ENCODE measurements around the gene BMP8A.
"Not testable (repeated sequence)": the region's sequence is repeated elsewhere in the genome, so short reads cannot be mapped to it uniquely, and the experiment has no call there.

Gene BMP8A

GRCh38 chr1:39525366-39526165 lies 34.1 kb downstream of the BMP8A start:
- Histone ChIP-seq H3K4me1 (ENCODE audit: control insufficient read depth in 2 of 2, insufficient read depth in 2 of 2, low read length in 2 of 2) (peaks cover 11 to 12% of the 10 kb centered on the region in 2 donors), H3K4me3 (ENCODE audit: low read length in 2 of 2) (no peak overlapping the region), H3K27ac (ENCODE audit: low read depth in 2 of 2, low read length in 2 of 2) (peak overlapping the region in 1 of 2 donors; percentile 52), H3K36me3 (ENCODE audit: control insufficient read depth in 2 of 2, insufficient read depth in 2 of 2, low read length in 2 of 2) (peaks cover 0 to 12% of the 10 kb centered on the region in 2 donors), H3K9me3 (ENCODE audit: control insufficient read depth in 2 of 2, low read length in 2 of 2) (no peaks in the 10 kb centered on the region), H3K27me3 (ENCODE audit: control insufficient read depth in 2 of 2, insufficient read depth in 2 of 2, low read length in 2 of 2) (no peaks in the 10 kb centered on the region), H3K9ac (ENCODE audit: low read depth in 1 of 2, low read length in 2 of 2) (no peak overlapping the region)

- Histone ChIP-seq H3K27me3 (ENCODE audit: control insufficient read depth in 2 of 2, insufficient read depth in 2 of 2, low read length in 2 of 2) (no peaks in the 10 kb centered on the region), H3K4me1 (ENCODE audit: control insufficient read depth in 2 of 2, insufficient read depth in 2 of 2, low read length in 2 of 2) (peaks cover 11 to 12% of the 10 kb centered on the region in 2 donors), H3K4me3 (ENCODE audit: low read length in 2 of 2) (peak overlapping the region; percentile 20 to 38), H3K9me3 (ENCODE audit: control insufficient read depth in 2 of 2, low read length in 2 of 2) (no peaks in the 10 kb centered on the region), H3K27ac (ENCODE audit: low read depth in 2 of 2, low read length in 2 of 2) (peak overlapping the region; percentile 78 to 92), H3K36me3 (ENCODE audit: control insufficient read depth in 2 of 2, insufficient read depth in 2 of 2, low read length in 2 of 2) (peaks cover 0 to 12% of the 10 kb centered on the region in 2 donors), H3K9ac (ENCODE audit: low read depth in 1 of 2, low read length in 2 of 2) (peak overlapping the region in 1 of 2 donors; percentile 77)
Measured at GRCh38 chr1:39526466-39527189, 35.2 kb downstream of the BMP8A start.

GRCh38 chr1:39527190-39527579 lies 35.7 kb downstream of the BMP8A start:
- not testable (repeated sequence) for H3K9me3 ChIP-seq (ENCODE audit: control insufficient read depth in 2 of 2, low read length in 2 of 2); H3K27me3 ChIP-seq (ENCODE audit: control insufficient read depth in 2 of 2, insufficient read depth in 2 of 2, low read length in 2 of 2)
- Histone ChIP-seq H3K9ac (ENCODE audit: low read depth in 1 of 2, low read length in 2 of 2) (peak overlapping the region in 1 of 2 donors; percentile 77), H3K36me3 (ENCODE audit: control insufficient read depth in 2 of 2, insufficient read depth in 2 of 2, low read length in 2 of 2) (peaks cover 0 to 12% of the 10 kb centered on the region in 2 donors), H3K4me1 (ENCODE audit: control insufficient read depth in 2 of 2, insufficient read depth in 2 of 2, low read length in 2 of 2) (peaks cover 11 to 12% of the 10 kb centered on the region in 2 donors), H3K27ac (ENCODE audit: low read depth in 2 of 2, low read length in 2 of 2) (peak overlapping the region; percentile 78 to 92), H3K4me3 (ENCODE audit: low read length in 2 of 2) (peak overlapping the region; percentile 20 to 38)

- Histone ChIP-seq H3K27ac (ENCODE audit: low read depth in 2 of 2, low read length in 2 of 2) (peak overlapping the region in 1 of 2 donors; percentile 67), H3K9me3 (ENCODE audit: control insufficient read depth in 2 of 2, low read length in 2 of 2) (no peaks in the 10 kb centered on the region), H3K27me3 (ENCODE audit: control insufficient read depth in 2 of 2, insufficient read depth in 2 of 2, low read length in 2 of 2) (no peaks in the 10 kb centered on the region), H3K9ac (ENCODE audit: low read depth in 1 of 2, low read length in 2 of 2) (no peak overlapping the region), H3K4me1 (ENCODE audit: control insufficient read depth in 2 of 2, insufficient read depth in 2 of 2, low read length in 2 of 2) (peaks cover 11 to 12% of the 10 kb centered on the region in 2 donors), H3K36me3 (ENCODE audit: control insufficient read depth in 2 of 2, insufficient read depth in 2 of 2, low read length in 2 of 2) (peaks cover 0 to 12% of the 10 kb centered on the region in 2 donors), H3K4me3 (ENCODE audit: low read length in 2 of 2) (no peak overlapping the region)
Measured at GRCh38 chr1:39528082-39528481, 36.6 kb downstream of the BMP8A start.

GRCh38 chr1:39529901-39530535 lies 38.6 kb downstream of the BMP8A start:
- Histone ChIP-seq H3K36me3 (ENCODE audit: control insufficient read depth in 2 of 2, insufficient read depth in 2 of 2, low read length in 2 of 2) (peaks cover 0 to 12% of the 10 kb centered on the region in 2 donors), H3K4me3 (ENCODE audit: low read length in 2 of 2) (no peak overlapping the region), H3K27ac (ENCODE audit: low read depth in 2 of 2, low read length in 2 of 2) (no peak overlapping the region)

GRCh38 chr1:39531526-39531925 lies 40.1 kb downstream of the BMP8A start:
- Histone ChIP-seq H3K9ac (ENCODE audit: low read depth in 1 of 2, low read length in 2 of 2) (no peak overlapping the region), H3K4me3 (ENCODE audit: low read length in 2 of 2) (no peak overlapping the region), H3K36me3 (ENCODE audit: control insufficient read depth in 2 of 2, insufficient read depth in 2 of 2, low read length in 2 of 2) (peaks cover 0 to 12% of the 10 kb centered on the region in 2 donors), H3K9me3 (ENCODE audit: control insufficient read depth in 2 of 2, low read length in 2 of 2) (no peaks in the 10 kb centered on the region), H3K27me3 (ENCODE audit: control insufficient read depth in 2 of 2, insufficient read depth in 2 of 2, low read length in 2 of 2) (no peaks in the 10 kb centered on the region), H3K4me1 (ENCODE audit: control insufficient read depth in 2 of 2, insufficient read depth in 2 of 2, low read length in 2 of 2) (peaks cover 5 to 10% of the 10 kb centered on the region in 2 donors), H3K27ac (ENCODE audit: low read depth in 2 of 2, low read length in 2 of 2) (no peak overlapping the region)

More at GRCh38 chr1:39529901-39530535, 38.6 kb downstream of the BMP8A start:
- Histone ChIP-seq H3K9me3 (ENCODE audit: control insufficient read depth in 2 of 2, low read length in 2 of 2) (no peaks in the 10 kb centered on the region), H3K4me1 (ENCODE audit: control insufficient read depth in 2 of 2, insufficient read depth in 2 of 2, low read length in 2 of 2) (peaks cover 11 to 12% of the 10 kb centered on the region in 2 donors), H3K9ac (ENCODE audit: low read depth in 1 of 2, low read length in 2 of 2) (no peak overlapping the region), H3K27me3 (ENCODE audit: control insufficient read depth in 2 of 2, insufficient read depth in 2 of 2, low read length in 2 of 2) (no peaks in the 10 kb centered on the region)

GRCh38 chr1:39533442-39533841 lies 42.0 kb downstream of the BMP8A start:
- no peak overlapping the region for H3K4me3 ChIP-seq (ENCODE audit: low read length in 2 of 2)
- peaks cover under 1 to 7% of the 10 kb centered on the region in 2 donors for H3K36me3 ChIP-seq (ENCODE audit: control insufficient read depth in 2 of 2, insufficient read depth in 2 of 2, low read length in 2 of 2)
- H3K27me3 ChIP-seq (ENCODE audit: control insufficient read depth in 2 of 2, insufficient read depth in 2 of 2, low read length in 2 of 2), result no peaks in the 10 kb centered on the region
- no peak overlapping the region for H3K9ac ChIP-seq (ENCODE audit: low read depth in 1 of 2, low read length in 2 of 2)
- no peaks in the 10 kb centered on the region for H3K4me1 ChIP-seq (ENCODE audit: control insufficient read depth in 2 of 2, insufficient read depth in 2 of 2, low read length in 2 of 2)
- H3K27ac ChIP-seq (ENCODE audit: low read depth in 2 of 2, low read length in 2 of 2), result no peak overlapping the region
- H3K9me3 ChIP-seq (ENCODE audit: control insufficient read depth in 2 of 2, low read length in 2 of 2), result no peaks in the 10 kb centered on the region

GRCh38 chr1:39538531-39539251 lies 47.3 kb downstream of the BMP8A start:
- no peak overlapping the region for H3K27ac ChIP-seq (ENCODE audit: low read depth in 2 of 2, low read length in 2 of 2)
- no peaks in the 10 kb centered on the region for H3K4me1 ChIP-seq (ENCODE audit: control insufficient read depth in 2 of 2, insufficient read depth in 2 of 2, low read length in 2 of 2)
- H3K9me3 ChIP-seq (ENCODE audit: control insufficient read depth in 2 of 2, low read length in 2 of 2), result no peaks in the 10 kb centered on the region
- no peak overlapping the region for H3K9ac ChIP-seq (ENCODE audit: low read depth in 1 of 2, low read length in 2 of 2)
- no peak overlapping the region for H3K4me3 ChIP-seq (ENCODE audit: low read length in 2 of 2)
- no peaks in the 10 kb centered on the region for H3K27me3 ChIP-seq (ENCODE audit: control insufficient read depth in 2 of 2, insufficient read depth in 2 of 2, low read length in 2 of 2)
- H3K36me3 ChIP-seq (ENCODE audit: control insufficient read depth in 2 of 2, insufficient read depth in 2 of 2, low read length in 2 of 2), result peaks cover 12 to 16% of the 10 kb centered on the region in 2 donors

- H3K27ac ChIP-seq (ENCODE audit: low read depth in 2 of 2, low read length in 2 of 2), result no peak overlapping the region
- no peaks in the 10 kb centered on the region for H3K4me1 ChIP-seq (ENCODE audit: control insufficient read depth in 2 of 2, insufficient read depth in 2 of 2, low read length in 2 of 2)
- no peaks in the 10 kb centered on the region for H3K9me3 ChIP-seq (ENCODE audit: control insufficient read depth in 2 of 2, low read length in 2 of 2)
- no peak overlapping the region for H3K4me3 ChIP-seq (ENCODE audit: low read length in 2 of 2)
- no peaks in the 10 kb centered on the region for H3K27me3 ChIP-seq (ENCODE audit: control insufficient read depth in 2 of 2, insufficient read depth in 2 of 2, low read length in 2 of 2)
- no peak overlapping the region for H3K9ac ChIP-seq (ENCODE audit: low read depth in 1 of 2, low read length in 2 of 2)
- H3K36me3 ChIP-seq (ENCODE audit: control insufficient read depth in 2 of 2, insufficient read depth in 2 of 2, low read length in 2 of 2), result peaks cover 12 to 16% of the 10 kb centered on the region in 2 donors
Measured at GRCh38 chr1:39539252-39539790, 47.9 kb downstream of the BMP8A start.
